HCT116 (cell line): Measurements from ENCODE around the gene TRAF3. TPM values are rescaled to one million over a fixed set of nuclear protein-coding genes. Genes with fewer than 3 reads are reported as not detected.

Experiments used
- ATAC-seq: fragments of 200-7000 bp; cut with Tn5 transposase; 2 replicates; pipeline ENCODE4 v1.9.1; 2020; ENCODE audit warnings: mild to moderate bottlenecking, moderate library complexity
- BruUV-seq: library from RNA; stranded (reverse); fragments of 400-500 nt; replicated peaks from 2 replicates; lab custom pipeline; 2021; lab: Mats Ljungman, UMichigan
- CTCF ChIA-PET: fragments of 300-600 bp; sonication (Branson Sonifier 250); formaldehyde crosslinking; loops from one replicate; lab custom pipeline; 2021; ENCODE audit warnings: antibody characterized with exemption; lab: Charles Lee
- POLR2A ChIA-PET: fragments of 300-600, 350-600 bp; sonication (Branson Sonifier 250); formaldehyde crosslinking; loops from one replicate; lab custom pipeline; 2021; ENCODE audit warnings: antibody characterized with exemption; lab: Charles Lee
- RAD21 ChIA-PET, 2 experiments: fragments of 300-600 bp; sonication (Branson Sonifier 250); formaldehyde crosslinking; loops; one replicate each; lab custom pipeline; 2023; ENCODE audit warnings: low total read pairs in 2 of 2; ENCODE audit not compliant: uncharacterized antibody in 2 of 2, unreplicated experiment in 2 of 2, low non-redundant PET in 1 of 2; lab: Charles Lee
- DNase-seq: peaks from one replicate; pipeline ENCODE4 v3.0.0-alpha.2; 2010; ENCODE audit warnings: low read depth, low spot score
- H2AFZ ChIP-seq: fragments of 200-600 bp; shearing (Covaris generic), sonication (generic); 2 replicates; pipeline ENCODE4 v1.6.1; 2017; ENCODE audit warnings: low read depth, mixed run types, mixed read lengths, antibody characterized with exemption, low read length; ENCODE audit not compliant: poor library complexity, severe bottlenecking
- H3K27ac ChIP-seq: 2 replicates; pipeline ENCODE4 v1.5.1; 2012; ENCODE audit warnings: low read depth, low read length
- H3K27me3 ChIP-seq: fragments of 200-600 bp; sonication (generic); 2 replicates; pipeline ENCODE4 v1.6.1; 2016; ENCODE audit warnings: mixed run types, low read length, mixed read lengths; ENCODE audit not compliant: insufficient read depth
- H3K36me3 ChIP-seq, 2 experiments: fragments of 200-500 bp in 1 of 2; fragments of 200-600 bp in 1 of 2; sonication (Bioruptor generic) in 1 of 2; sonication (generic) in 1 of 2; 2 replicates each; pipeline versions ENCODE4 v1.5.1 to v1.6.1; 2014 to 2016; ENCODE audit warnings: low read length in 2 of 2, inconsistent platforms in 1 of 2, mixed read lengths in 1 of 2, mixed run types in 1 of 2; ENCODE audit not compliant: insufficient read depth in 2 of 2, control insufficient read depth in 1 of 2
- H3K4me1 ChIP-seq, 2 experiments: fragments of 200-600 bp in 1 of 2; sonication (generic) in 1 of 2; 2 replicates each; pipeline versions ENCODE4 v1.5.1 to v1.6.1; 2012 to 2017; ENCODE audit warnings: low read length in 2 of 2, inconsistent platforms in 1 of 2, mild to moderate bottlenecking in 1 of 2, mixed read lengths in 1 of 2, mixed run types in 1 of 2, moderate library complexity in 1 of 2; ENCODE audit not compliant: insufficient read depth in 2 of 2, control insufficient read depth in 1 of 2
- H3K4me2 ChIP-seq: fragments of 200-600 bp; sonication (generic); 2 replicates; pipeline ENCODE4 v1.6.1; 2017; ENCODE audit warnings: mixed run types, low read length, mixed read lengths
- H3K4me3 ChIP-seq, 2 experiments: fragments of 200-600 bp in 1 of 2; sonication (generic) in 1 of 2; replicated peaks in 1 of 2; 2 replicates each; pipeline ENCODE4 v1.5.1; 2011 to 2016; ENCODE audit warnings: low read length in 2 of 2, control low read depth in 1 of 2, low read depth in 1 of 2, mild to moderate bottlenecking in 1 of 2, mixed read lengths in 1 of 2, mixed run types in 1 of 2
- H3K79me2 ChIP-seq: fragments of 200-600 bp; sonication (generic); 2 replicates; pipeline ENCODE4 v1.6.1; 2017; ENCODE audit warnings: mild to moderate bottlenecking, mixed run types, low read length, moderate library complexity, mixed read lengths; ENCODE audit not compliant: insufficient read depth
- H3K9ac ChIP-seq: fragments of 200-600 bp; sonication (generic); 2 replicates; pipeline ENCODE4 v1.6.1; 2016; ENCODE audit warnings: low read length, mixed read lengths
- H3K9me2 ChIP-seq: fragments of 200-600 bp; sonication (generic), shearing (Covaris generic); 2 replicates; pipeline ENCODE4 v1.6.1; 2017; ENCODE audit warnings: mixed run types, mild to moderate bottlenecking, moderate library complexity; ENCODE audit not compliant: insufficient read depth
- H3K9me3 ChIP-seq, 2 experiments: fragments of 200-500 bp in 1 of 2; fragments of 200-600 bp in 1 of 2; sonication (Bioruptor generic) in 1 of 2; sonication (generic) in 1 of 2; 2 replicates each; pipeline ENCODE4 v1.6.1; 2014 to 2017; ENCODE audit warnings: low read length in 2 of 2, mixed read lengths in 2 of 2, inconsistent platforms in 1 of 2, low read depth in 1 of 2, mild to moderate bottlenecking in 1 of 2, mixed run types in 1 of 2, moderate library complexity in 1 of 2; ENCODE audit not compliant: control insufficient read depth in 1 of 2, insufficient read depth in 1 of 2
- H4K20me1 ChIP-seq: fragments of 200-600 bp; sonication (generic), shearing (Covaris generic); 2 replicates; pipeline ENCODE4 v1.6.1; 2017; ENCODE audit warnings: mixed run types, mild to moderate bottlenecking, moderate library complexity; ENCODE audit not compliant: insufficient read depth
- ATF3 ChIP-seq: IDR thresholded peaks from 2 replicates; pipeline ENCODE4 v1.6.1; 2012
- CEBPB ChIP-seq: IDR thresholded peaks from 2 replicates; pipeline ENCODE4 v1.6.1; 2012; ENCODE audit warnings: low read depth
- EGR1 ChIP-seq: IDR thresholded peaks from 2 replicates; pipeline ENCODE4 v1.6.1; 2012; ENCODE audit warnings: low read depth
- JUND ChIP-seq: IDR thresholded peaks from 2 replicates; pipeline ENCODE4 v1.6.1; 2012
- SP1 ChIP-seq: IDR thresholded peaks from 2 replicates; pipeline ENCODE4 v1.6.1; 2012; ENCODE audit warnings: low read depth
- SRF ChIP-seq: IDR thresholded peaks from 2 replicates; pipeline ENCODE4 v1.6.1; 2012; ENCODE audit warnings: low read depth
- YY1 ChIP-seq: IDR thresholded peaks from 2 replicates; pipeline ENCODE4 v1.6.1; 2011; ENCODE audit warnings: low read length, low read depth, moderate library complexity, mild to moderate bottlenecking; ENCODE audit not compliant: insufficient replicate concordance; ENCODE audit errors: extremely low read depth
- intact Hi-C: fragments of 100-400 bp; cut with micrococcal nuclease; formaldehyde crosslinking; loops from 2 replicates; pipeline ENCODE4 v1.10.0; 2022
- total RNA-seq: library from RNA; stranded (reverse); gene quantifications from one replicate; pipeline ENCODE4 v1.2.1, GENCODE V29; 2021; ENCODE audit not compliant: unreplicated experiment
- TF ChIP-seq, protein P1 (sequence below): IDR thresholded peaks from 2 replicates; pipeline ENCODE4 v1.6.1; 2012; ENCODE audit warnings: low read depth
- TF ChIP-seq, protein P2 (sequence below): IDR thresholded peaks from 2 replicates; pipeline ENCODE4 v1.6.1; 2012

The TRAF3 gene
- total RNA-seq, 1 experiment from 2014 or later, result 32.1 TPM

- TF ChIP-seq, protein P1, sequence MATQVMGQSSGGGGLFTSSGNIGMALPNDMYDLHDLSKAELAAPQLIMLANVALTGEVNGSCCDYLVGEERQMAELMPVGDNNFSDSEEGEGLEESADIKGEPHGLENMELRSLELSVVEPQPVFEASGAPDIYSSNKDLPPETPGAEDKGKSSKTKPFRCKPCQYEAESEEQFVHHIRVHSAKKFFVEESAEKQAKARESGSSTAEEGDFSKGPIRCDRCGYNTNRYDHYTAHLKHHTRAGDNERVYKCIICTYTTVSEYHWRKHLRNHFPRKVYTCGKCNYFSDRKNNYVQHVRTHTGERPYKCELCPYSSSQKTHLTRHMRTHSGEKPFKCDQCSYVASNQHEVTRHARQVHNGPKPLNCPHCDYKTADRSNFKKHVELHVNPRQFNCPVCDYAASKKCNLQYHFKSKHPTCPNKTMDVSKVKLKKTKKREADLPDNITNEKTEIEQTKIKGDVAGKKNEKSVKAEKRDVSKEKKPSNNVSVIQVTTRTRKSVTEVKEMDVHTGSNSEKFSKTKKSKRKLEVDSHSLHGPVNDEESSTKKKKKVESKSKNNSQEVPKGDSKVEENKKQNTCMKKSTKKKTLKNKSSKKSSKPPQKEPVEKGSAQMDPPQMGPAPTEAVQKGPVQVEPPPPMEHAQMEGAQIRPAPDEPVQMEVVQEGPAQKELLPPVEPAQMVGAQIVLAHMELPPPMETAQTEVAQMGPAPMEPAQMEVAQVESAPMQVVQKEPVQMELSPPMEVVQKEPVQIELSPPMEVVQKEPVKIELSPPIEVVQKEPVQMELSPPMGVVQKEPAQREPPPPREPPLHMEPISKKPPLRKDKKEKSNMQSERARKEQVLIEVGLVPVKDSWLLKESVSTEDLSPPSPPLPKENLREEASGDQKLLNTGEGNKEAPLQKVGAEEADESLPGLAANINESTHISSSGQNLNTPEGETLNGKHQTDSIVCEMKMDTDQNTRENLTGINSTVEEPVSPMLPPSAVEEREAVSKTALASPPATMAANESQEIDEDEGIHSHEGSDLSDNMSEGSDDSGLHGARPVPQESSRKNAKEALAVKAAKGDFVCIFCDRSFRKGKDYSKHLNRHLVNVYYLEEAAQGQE, result no peak
- TF ChIP-seq SP1 (no peak), SRF (no peak), JUND (no peak), ATF3 (no peak), EGR1 (no peak), YY1 (no peak)
- TF ChIP-seq, protein P2, sequence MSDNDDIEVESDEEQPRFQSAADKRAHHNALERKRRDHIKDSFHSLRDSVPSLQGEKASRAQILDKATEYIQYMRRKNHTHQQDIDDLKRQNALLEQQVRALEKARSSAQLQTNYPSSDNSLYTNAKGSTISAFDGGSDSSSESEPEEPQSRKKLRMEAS, result no peak
Measured at GRCh38 chr14:102770147-102771123, 6.8 kb upstream of the TRAF3 start (continued).

DNA sequence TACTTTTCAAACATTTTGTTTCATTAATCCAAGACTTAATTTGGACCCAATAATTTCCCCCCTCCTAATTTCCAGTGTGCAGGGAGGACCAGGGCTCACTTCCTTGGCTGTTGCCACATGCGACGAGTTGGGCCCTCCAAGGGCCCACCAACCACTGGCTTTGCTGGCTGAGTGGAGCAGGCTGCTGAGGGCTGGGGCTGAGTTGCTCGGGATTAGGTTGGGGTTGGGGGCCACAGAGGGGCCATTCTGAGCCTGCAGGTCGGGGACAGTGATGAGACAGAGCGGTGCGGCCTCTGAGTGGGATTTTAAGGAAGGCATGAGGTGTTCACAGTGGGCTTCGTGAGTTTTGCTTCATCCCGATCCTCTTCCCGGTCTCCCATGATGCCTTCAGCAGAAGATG lies 6.1 kb upstream of the TRAF3 start:
- H3K9me3 ChIP-seq, result no peaks in the 10 kb centered on the region
- DNase-seq (no peak), ATAC-seq (no peak)
- no peaks in the 10 kb centered on the region for H3K27me3 ChIP-seq
- no peaks in the 10 kb centered on the region for H4K20me1 ChIP-seq
- H3K27ac ChIP-seq, result no peak overlapping the region
- H3K4me2 ChIP-seq, result no peak overlapping the region
- H3K36me3 ChIP-seq, result no peaks in the 10 kb centered on the region
- CTCF ChIA-PET, result no interaction called here
- H3K4me1 ChIP-seq, result peaks cover 6 to 19% of the 10 kb centered on the region in 2 experiments; a peak in 3 of 4 replicates
- H3K9me2 ChIP-seq, result no peaks in the 10 kb centered on the region
- H3K4me3 ChIP-seq, result no peak overlapping the region
- no TSS peak for BruUV-seq
- no peak overlapping the region for H3K9ac ChIP-seq
- intact Hi-C loops, result loop anchor here (10.0 kb wide), 1 partner anchor 246 kb away; no protein-coding TSS in a partner anchor
- RAD21 ChIA-PET, result no interaction called here
- no peaks in the 10 kb centered on the region for H3K79me2 ChIP-seq
- POLR2A ChIA-PET, result no interaction called here
- TF ChIP-seq CEBPB, result no peak
- H2AFZ ChIP-seq, result no peak overlapping the region
